H1 (cell line): Measurements from ENCODE around the gene L3MBTL1. TPM values are rescaled to one million over a fixed set of nuclear protein-coding genes. Genes with fewer than 3 reads are reported as not detected.

Experiments used
- CTCF ChIA-PET: fragments of 300-600 bp; sonication (Branson Sonifier 250); formaldehyde crosslinking; loops from one replicate; lab custom pipeline; 2021; ENCODE audit not compliant: partially characterized antibody; lab: Charles Lee
- POLR2A ChIA-PET: fragments of 300-600 bp; sonication (Branson Sonifier 250); formaldehyde crosslinking; loops from one replicate; lab custom pipeline; 2021; ENCODE audit warnings: inconsistent platforms; ENCODE audit not compliant: partially characterized antibody; lab: Charles Lee
- DNase-seq, 2 experiments: peaks; one replicate each; pipeline versions ENCODE4 v3.0.0 to v3.0.0-alpha.2; 2010 to 2022; ENCODE audit warnings: low spot score in 2 of 2, low read depth in 1 of 2, mixed read lengths in 1 of 2
- FAIRE-seq: peaks from 2 replicates; lab custom pipeline; 2011; peaks lifted over from hg19 to GRCh38; lab: Jason Lieb, UNC
- H2AFZ ChIP-seq: 2 replicates; pipeline ENCODE4 v1.8.1; 2012; ENCODE audit warnings: low read length, inconsistent platforms
- H2AK5ac ChIP-seq: 2 replicates; pipeline ENCODE4 v1.6.1; 2013; ENCODE audit warnings: low read depth, low read length
- H2BK120ac ChIP-seq: replicated peaks from 2 replicates; pipeline ENCODE3; 2013; ENCODE audit warnings: low read depth, low read length, inconsistent platforms
- H2BK12ac ChIP-seq: 2 replicates; pipeline ENCODE4 v1.6.1; 2013; ENCODE audit warnings: low read depth, low read length
- H2BK15ac ChIP-seq: 2 replicates; pipeline ENCODE4 v1.6.1; 2013; ENCODE audit warnings: low read length
- H2BK20ac ChIP-seq: 2 replicates; pipeline ENCODE4 v1.6.1; 2013; ENCODE audit warnings: low read length
- H2BK5ac ChIP-seq: 2 replicates; pipeline ENCODE4 v1.6.1; 2013; ENCODE audit warnings: low read depth, low read length
- H3K14ac ChIP-seq: 2 replicates; pipeline ENCODE4 v1.6.1; 2013; ENCODE audit warnings: inconsistent platforms; ENCODE audit not compliant: insufficient read length
- H3K18ac ChIP-seq: 2 replicates; pipeline ENCODE4 v1.6.1; 2013; ENCODE audit warnings: low read length; ENCODE audit errors: extremely low read depth
- H3K23ac ChIP-seq: 2 replicates; pipeline ENCODE4 v1.6.1; 2013; ENCODE audit warnings: inconsistent platforms; ENCODE audit not compliant: insufficient read length
- H3K23me2 ChIP-seq: 2 replicates; pipeline ENCODE4 v1.6.1; 2013; ENCODE audit warnings: low read depth, low read length
- H3K27ac ChIP-seq: 2 replicates; pipeline ENCODE4 v1.6.1; 2011; ENCODE audit warnings: low read depth, low read length, inconsistent platforms
- H3K27me3 ChIP-seq, 4 experiments: replicated peaks in 1 of 4; 1 replicate in 1 of 4; 2 replicates in 3 of 4; pipeline versions ENCODE4 v1.6.1 to v1.8.1; 2011 to 2013; ENCODE audit warnings: low read length in 3 of 4, mild to moderate bottlenecking in 3 of 4, inconsistent platforms in 2 of 4, mixed read lengths in 2 of 4, moderate library complexity in 1 of 4; ENCODE audit not compliant: control insufficient read depth in 3 of 4, insufficient read depth in 3 of 4; ENCODE audit errors: extremely low read depth in 1 of 4
- H3K36me3 ChIP-seq, 4 experiments: 2 replicates each; pipeline versions ENCODE4 v1.6.1 to v1.8.1; 2011 to 2013; ENCODE audit warnings: mild to moderate bottlenecking in 4 of 4, low read length in 3 of 4, moderate library complexity in 2 of 4, control low read depth in 1 of 4, inconsistent platforms in 1 of 4; ENCODE audit not compliant: insufficient read depth in 4 of 4, control insufficient read depth in 2 of 4
- H3K4ac ChIP-seq: replicated peaks from 2 replicates; pipeline ENCODE3; 2013; ENCODE audit warnings: low read length, low read depth, mixed read lengths, inconsistent platforms; ENCODE audit not compliant: insufficient read length
- H3K4me1 ChIP-seq, 4 experiments: replicated peaks in 1 of 4; 1 replicate in 1 of 4; 2 replicates in 3 of 4; pipeline versions ENCODE4 v1.6.1 to v1.8.1; 2011 to 2013; ENCODE audit warnings: low read length in 3 of 4, inconsistent platforms in 2 of 4, mixed read lengths in 1 of 4; ENCODE audit not compliant: insufficient read depth in 4 of 4, control insufficient read depth in 3 of 4
- H3K4me2 ChIP-seq, 2 experiments: 2 replicates each; pipeline versions ENCODE4 v1.6.1 to v1.8.1; 2011 to 2013; ENCODE audit warnings: low read depth in 2 of 2, low read length in 2 of 2, control low read depth in 1 of 2, inconsistent platforms in 1 of 2, mild to moderate bottlenecking in 1 of 2; ENCODE audit not compliant: insufficient read depth in 1 of 2
- H3K4me3 ChIP-seq, 4 experiments: fragments of 200-600, 300-600 bp in 1 of 4; sonication (generic), shearing (Covaris generic), sonication (Bioruptor Twin) in 1 of 4; 2 replicates each; pipeline versions ENCODE4 v1.5.1 to v1.8.1; 2011 to 2016; ENCODE audit warnings: low read length in 4 of 4, low read depth in 3 of 4, control low read depth in 2 of 4, inconsistent platforms in 2 of 4, mild to moderate bottlenecking in 2 of 4, mixed read lengths in 1 of 4, moderate library complexity in 1 of 4; ENCODE audit not compliant: insufficient read depth in 2 of 4; ENCODE audit errors: extremely low read depth in 1 of 4
- H3K56ac ChIP-seq: replicated peaks from 2 replicates; pipeline ENCODE3; 2013; ENCODE audit warnings: low read depth, mild to moderate bottlenecking, mixed read lengths, low read length, inconsistent platforms; ENCODE audit not compliant: insufficient read length
- H3K79me1 ChIP-seq: 2 replicates; pipeline ENCODE4 v1.6.1; 2013; ENCODE audit warnings: low read depth, low read length, control low read depth
- H3K79me2 ChIP-seq, 2 experiments: 2 replicates each; pipeline versions ENCODE4 v1.6.1 to v1.8.1; 2012 to 2013; ENCODE audit warnings: low read length in 2 of 2, mild to moderate bottlenecking in 2 of 2, inconsistent platforms in 1 of 2; ENCODE audit not compliant: insufficient read depth in 2 of 2, control insufficient read depth in 1 of 2
- H3K9ac ChIP-seq, 4 experiments: replicated peaks in 1 of 4; 1 replicate in 1 of 4; 2 replicates in 3 of 4; pipeline versions ENCODE4 v1.6.1 to v1.8.1; 2011 to 2013; ENCODE audit warnings: low read depth in 3 of 4, low read length in 3 of 4, control low read depth in 2 of 4, mild to moderate bottlenecking in 2 of 4, moderate library complexity in 2 of 4, inconsistent platforms in 1 of 4; ENCODE audit errors: extremely low read depth in 1 of 4
- H3K9me3 ChIP-seq, 2 experiments: 2 replicates each; pipeline versions ENCODE4 v1.6.1 to v1.8.1; 2012 to 2013; ENCODE audit warnings: mild to moderate bottlenecking in 2 of 2, moderate library complexity in 2 of 2, control low read depth in 1 of 2, inconsistent platforms in 1 of 2, low read depth in 1 of 2, low read length in 1 of 2, mixed read lengths in 1 of 2; ENCODE audit not compliant: insufficient read depth in 2 of 2
- H4K20me1 ChIP-seq, 2 experiments: replicated peaks in 1 of 2; 2 replicates each; pipeline versions ENCODE3 to v1.8.1; 2011 to 2013; ENCODE audit warnings: inconsistent platforms in 2 of 2, low read length in 2 of 2, mild to moderate bottlenecking in 1 of 2; ENCODE audit not compliant: insufficient read depth in 2 of 2, control insufficient read depth in 1 of 2
- H4K5ac ChIP-seq: 2 replicates; pipeline ENCODE4 v1.6.1; 2013; ENCODE audit warnings: low read length, low read depth, mixed read lengths, inconsistent platforms; ENCODE audit not compliant: insufficient read length
- H4K8ac ChIP-seq: 2 replicates; pipeline ENCODE4 v1.8.0; 2013; ENCODE audit warnings: mild to moderate bottlenecking, moderate library complexity, low read length, inconsistent platforms; ENCODE audit not compliant: insufficient read depth; ENCODE audit errors: extremely low read depth
- H4K91ac ChIP-seq: replicated peaks from 2 replicates; pipeline ENCODE3; 2013; ENCODE audit warnings: low read length, mixed read lengths, inconsistent platforms; ENCODE audit not compliant: insufficient read length
- POLR2A ChIP-seq, 2 experiments: IDR thresholded peaks; 1 replicate in 1 of 2; 2 replicates in 1 of 2; pipeline ENCODE4 v1.6.1; 2011; ENCODE audit warnings: low read depth in 2 of 2, low read length in 2 of 2, mild to moderate bottlenecking in 2 of 2; ENCODE audit errors: control extremely low read depth in 1 of 2
- RNF2 ChIP-seq: fragments of 200-900, 300-1000 bp; sonication (generic); IDR thresholded peaks from 2 replicates; pipeline ENCODE4 v1.7.1; 2016; ENCODE audit warnings: borderline replicate concordance, low read depth, mild to moderate bottlenecking, antibody characterized with exemption, low read length; ENCODE audit not compliant: poor library complexity, severe bottlenecking; ENCODE audit errors: missing control alignments
- WGBS, 2 experiments: shearing (Covaris generic) in 1 of 2; methylation state at CpG; one replicate each; pipeline versions ENCODE4 v1.1.6 to v1.1.7; 2013 to 2015; ENCODE audit warnings: low lambda C conversion rate in 2 of 2, mixed read lengths in 2 of 2, inconsistent platforms in 1 of 2, low coverage in 1 of 2, missing lambda C conversion rate in 1 of 2; ENCODE audit not compliant: insufficient replicate concordance in 2 of 2, insufficient coverage in 1 of 2, insufficient read length in 1 of 2; ENCODE audit errors: extremely low coverage in 1 of 2, missing lambda C conversion rate in 1 of 2; 5-methylcytosine and 5-hydroxymethylcytosine counted together
- polyA plus RNA-seq, 7 experiments: library from polyadenylated mRNA; depleted of rRNA in 3 of 7; stranded (reverse) in 5 of 7; unstranded in 2 of 7; fragments of >200 nt in 5 of 7; fragments of 200-250 nt in 2 of 7; gene quantifications; 1 replicate in 5 of 7; 2 replicates in 1 of 7; 4 replicates in 1 of 7; pipeline versions ENCODE4 v1.2.1 to v1.2.3, GENCODE V29; 2011 to 2013; ENCODE audit warnings: missing spikeins in 2 of 7, mixed read lengths in 2 of 7
- total RNA-seq: library from RNA; stranded (reverse); fragmentation: NEBNext Ultra II Directional; extraction: Animal tissue kit (Norgen Biotek cat#: 25700); gene quantifications from 2 replicates; pipeline ENCODE4 v1.2.1, GENCODE V29; 2021

The L3MBTL1 gene
- total and polyA plus RNA-seq, 2 of the 8 experiments (the other 6 are each of a cell fraction or from before 2014, with no cell fraction given), result 11.9 to 17.0 TPM

DNA sequence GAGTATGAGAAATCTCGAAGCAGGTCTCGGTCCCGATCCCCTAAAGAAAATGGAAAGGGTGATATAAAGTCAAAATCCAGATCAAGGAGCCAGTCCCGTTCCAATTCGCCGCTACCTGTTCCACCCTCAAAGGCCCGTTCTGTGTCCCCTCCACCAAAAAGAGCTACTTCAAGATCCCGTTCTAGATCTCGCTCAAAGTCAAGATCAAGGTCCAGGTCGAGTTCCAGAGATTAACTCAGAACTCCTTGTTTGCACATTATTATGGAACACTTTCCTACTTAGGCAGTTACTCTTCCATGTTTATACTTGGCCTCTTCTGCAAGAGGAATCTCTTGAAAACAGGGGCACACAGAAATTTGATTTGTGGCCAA, 46.7 kb upstream of the L3MBTL1 start:
- 98% methylated on average over 10 of the region's 10 CpGs; no CpG with 5 or more reads in 1 of the 2 experiments for WGBS, 2 experiments
- CTCF ChIA-PET, result interaction anchor here (1.0 to 1.8 kb wide), 2 partner anchors 12 to 77 kb away, joined by 3 to 4 read pairs; no protein-coding TSS in a partner anchor

More for the DNA sequence above, 46.7 kb upstream of the L3MBTL1 start:
- Histone ChIP-seq H3K23ac (no peak overlapping the region), H2AFZ (no peak overlapping the region), H2BK5ac (no peak overlapping the region), H4K8ac (no peak overlapping the region), H3K4ac (no peak overlapping the region), H4K20me1 (peaks cover 2 to 3% of the 10 kb centered on the region in 2 experiments), H3K4me2 (no peak overlapping the region), H2BK120ac (no peak overlapping the region), H3K4me1 (peaks cover 0 to 4% (median 0%) of the 10 kb centered on the region in 4 experiments; a peak in 2 of 7 replicates), H2BK12ac (no peak overlapping the region), H3K27me3 (no peaks in the 10 kb centered on the region), H3K9ac (no peak overlapping the region), H2BK20ac (no peak overlapping the region), H3K14ac (no peak overlapping the region), H3K79me2 (peaks cover 10 to 41% of the 10 kb centered on the region in 2 experiments), H4K5ac (no peak overlapping the region), H3K79me1 (peaks cover 2% of the 10 kb centered on the region; the same call in 1 of the 2 replicates), H4K91ac (no peak overlapping the region), H3K9me3 (no peaks in the 10 kb centered on the region), H3K27ac (no peak overlapping the region), H3K4me3 (no peak overlapping the region), H2AK5ac (no peak overlapping the region), H2BK15ac (no peak overlapping the region), H3K23me2 (peaks cover 3% of the 10 kb centered on the region; the same call in 1 of the 2 replicates), H3K56ac (no peak overlapping the region), H3K18ac (no peak overlapping the region), H3K36me3 (peaks cover 24 to 66% (median 55%) of the 10 kb centered on the region in 4 experiments)
- TF ChIP-seq POLR2A (IDR thresholded peaks at IDR 0.05; ENCODE audit: control extremely low read depth in 1 of 2, low read depth in 2 of 2, low read length in 2 of 2), result peak in 1 of 2 experiments; percentile 18; a peak in 1 of 3 replicates
- no peak for TF ChIP-seq RNF2
- DNase-seq (no peak), FAIRE-seq (no peak)
- POLR2A ChIA-PET, result interaction anchor here (1.0 to 2.8 kb wide), 7 partner anchors 8 to 48 kb away, joined by 3 to 14 read pairs (median 5); partner anchors contain the start of gene L3MBTL1
